ENCODE measurements around the gene SYTL3. TPM values are rescaled to one million over a fixed set of nuclear protein-coding genes. Genes with fewer than 3 reads are reported as not detected.
"Not testable (repeated sequence)": the region's sequence is repeated elsewhere in the genome, so short reads cannot be mapped to it uniquely, and the experiment has no call there.

Gene SYTL3
- total RNA-seq, 3 donors from 2014 or later (not counting 1 experiment from before 2014, with no cell fraction given) = 84.1 to 143 (median 89.0) TPM

DNA sequence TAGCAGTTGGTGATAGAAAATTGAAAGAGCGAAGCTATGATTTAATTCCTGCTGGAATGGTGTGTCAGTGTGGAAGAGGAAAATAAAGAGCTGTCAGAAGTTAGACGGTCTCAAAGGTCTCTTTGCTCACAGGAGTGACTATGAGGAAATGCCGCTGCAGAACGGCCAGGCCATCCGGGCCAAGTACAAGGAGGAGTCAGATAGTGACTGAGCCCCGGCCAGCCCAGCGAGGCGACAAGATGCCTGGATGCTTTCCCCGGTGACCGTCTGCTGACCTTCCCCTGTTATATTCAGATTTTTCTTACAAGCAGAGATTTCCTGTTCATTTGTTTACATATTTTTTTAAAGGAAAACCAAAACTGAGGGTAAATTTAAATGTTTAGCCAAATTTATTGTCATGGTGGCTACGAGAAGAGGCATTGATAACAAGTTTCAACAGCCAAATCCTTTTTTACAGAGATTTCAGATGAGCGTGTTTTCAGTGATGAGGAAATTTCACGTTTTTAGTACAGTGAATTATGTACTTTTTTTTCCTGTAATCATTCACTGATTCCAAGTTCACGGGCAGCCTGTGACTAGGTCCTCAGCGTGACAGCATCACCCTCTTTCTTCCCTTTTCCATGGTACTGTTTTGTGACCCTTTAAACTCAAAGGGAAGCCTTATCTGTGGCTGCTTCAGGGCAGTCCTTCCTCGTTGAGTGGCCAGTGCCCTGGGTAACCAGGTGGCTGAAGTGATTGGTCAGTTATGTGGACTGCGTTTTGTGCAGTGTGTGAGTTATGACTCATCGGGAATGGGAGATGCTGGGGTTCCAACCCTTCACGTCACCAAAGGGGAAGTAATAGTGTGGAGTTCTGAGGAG is 17.9 kb upstream of the SYTL3 start:
- H3K4me1 ChIP-seq (ENCODE audit: control insufficient read depth, insufficient read depth, low read length) = peaks cover 20% of the 10 kb centered on the region
- Mint-ChIP-seq H3K4me3 (no peak overlapping the region), H3K27ac (peak overlapping the region; percentile 71 to 91), H3K9me3 (peaks cover 2 to 3% of the 10 kb centered on the region in 2 donors), H3K27me3 (ENCODE audit: low read depth in 2 of 2) (no peaks in the 10 kb centered on the region), H3K4me1 (peaks cover 56 to 62% of the 10 kb centered on the region in 2 donors), H3K36me3 (peaks cover 18% of the 10 kb centered on the region)
- TF ChIP-seq, protein P1, sequence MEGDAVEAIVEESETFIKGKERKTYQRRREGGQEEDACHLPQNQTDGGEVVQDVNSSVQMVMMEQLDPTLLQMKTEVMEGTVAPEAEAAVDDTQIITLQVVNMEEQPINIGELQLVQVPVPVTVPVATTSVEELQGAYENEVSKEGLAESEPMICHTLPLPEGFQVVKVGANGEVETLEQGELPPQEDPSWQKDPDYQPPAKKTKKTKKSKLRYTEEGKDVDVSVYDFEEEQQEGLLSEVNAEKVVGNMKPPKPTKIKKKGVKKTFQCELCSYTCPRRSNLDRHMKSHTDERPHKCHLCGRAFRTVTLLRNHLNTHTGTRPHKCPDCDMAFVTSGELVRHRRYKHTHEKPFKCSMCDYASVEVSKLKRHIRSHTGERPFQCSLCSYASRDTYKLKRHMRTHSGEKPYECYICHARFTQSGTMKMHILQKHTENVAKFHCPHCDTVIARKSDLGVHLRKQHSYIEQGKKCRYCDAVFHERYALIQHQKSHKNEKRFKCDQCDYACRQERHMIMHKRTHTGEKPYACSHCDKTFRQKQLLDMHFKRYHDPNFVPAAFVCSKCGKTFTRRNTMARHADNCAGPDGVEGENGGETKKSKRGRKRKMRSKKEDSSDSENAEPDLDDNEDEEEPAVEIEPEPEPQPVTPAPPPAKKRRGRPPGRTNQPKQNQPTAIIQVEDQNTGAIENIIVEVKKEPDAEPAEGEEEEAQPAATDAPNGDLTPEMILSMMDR (IDR thresholded peaks at IDR 0.05) = no peak
- 83% methylated on average over 19 of the region's 19 CpGs for WGBS (ENCODE audit: insufficient coverage)
- no peak overlapping the region for H3K4me3 ChIP-seq (ENCODE audit: low read length)
- ATAC-seq (peak in 1 of 3 donors; percentile 50), DNase-seq (no peak)
- H3K36me3 ChIP-seq (ENCODE audit: control insufficient read depth, insufficient read depth, low read length) = peaks cover 72% of the 10 kb centered on the region
- no peaks in the 10 kb centered on the region for H3K9me3 ChIP-seq (ENCODE audit: control insufficient read depth, insufficient read depth, low read length)
- H3K27me3 ChIP-seq (ENCODE audit: control insufficient read depth, insufficient read depth, low read length) = no peaks in the 10 kb centered on the region
- H3K27ac ChIP-seq (ENCODE audit: low read length) = no peak overlapping the region
- intact Hi-C loops (cut with micrococcal nuclease) = no loop called here

GRCh38 chr6:158632538-158633119 is 17.2 kb upstream of the SYTL3 start:
- H3K4me3 Mint-ChIP-seq; H3K27me3 Mint-ChIP-seq (ENCODE audit: low read depth in 2 of 2); H3K27ac ChIP-seq (ENCODE audit: low read length); H3K4me3 ChIP-seq (ENCODE audit: low read length); H3K27me3 ChIP-seq (ENCODE audit: control insufficient read depth, insufficient read depth, low read length); ATAC-seq; intact Hi-C loops (cut with micrococcal nuclease); DNase-seq; H3K9me3 ChIP-seq (ENCODE audit: control insufficient read depth, insufficient read depth, low read length); H3K9me3 Mint-ChIP-seq: not testable (repeated sequence)
- peaks cover 20% of the 10 kb centered on the region for H3K36me3 Mint-ChIP-seq
- WGBS (ENCODE audit: insufficient coverage) = 98% methylated on average over 3 of the region's 3 CpGs
- peak overlapping the region; percentile 71 to 91 for H3K27ac Mint-ChIP-seq
- Histone ChIP-seq H3K36me3 (ENCODE audit: control insufficient read depth, insufficient read depth, low read length) (peaks cover 73% of the 10 kb centered on the region), H3K4me1 (ENCODE audit: control insufficient read depth, insufficient read depth, low read length) (peaks cover 20% of the 10 kb centered on the region)
- H3K4me1 Mint-ChIP-seq = peaks cover 55 to 62% of the 10 kb centered on the region in 2 donors

DNA sequence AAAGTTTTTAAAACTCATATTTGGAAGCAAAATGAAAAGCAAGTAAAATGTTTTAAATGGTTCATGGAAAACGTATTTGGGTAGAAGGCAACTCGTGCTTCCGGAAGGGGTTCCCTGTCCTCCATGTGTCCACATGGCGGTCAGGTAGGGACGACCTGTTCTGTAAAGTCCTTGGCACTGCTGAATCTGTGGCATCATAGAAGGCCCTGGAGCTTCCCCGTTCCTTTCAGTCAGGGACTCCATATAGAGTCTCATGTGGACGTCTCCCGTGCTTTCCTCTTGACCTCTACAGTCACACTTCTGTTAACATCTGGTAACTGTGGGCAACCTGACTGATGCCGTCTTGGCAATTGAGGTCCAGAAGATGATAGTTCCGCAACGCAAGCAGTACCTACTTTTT is 16.7 kb upstream of the SYTL3 start:
- H3K27ac Mint-ChIP-seq = peak overlapping the region; percentile 71 to 91
- Histone ChIP-seq H3K4me1 (ENCODE audit: control insufficient read depth, insufficient read depth, low read length) (peaks cover 20% of the 10 kb centered on the region), H3K27me3 (ENCODE audit: control insufficient read depth, insufficient read depth, low read length) (no peaks in the 10 kb centered on the region), H3K27ac (ENCODE audit: low read length) (no peak overlapping the region), H3K36me3 (ENCODE audit: control insufficient read depth, insufficient read depth, low read length) (peaks cover 70% of the 10 kb centered on the region), H3K4me3 (ENCODE audit: low read length) (no peak overlapping the region), H3K9me3 (ENCODE audit: control insufficient read depth, insufficient read depth, low read length) (no peaks in the 10 kb centered on the region)
- H3K27me3 Mint-ChIP-seq (ENCODE audit: low read depth in 2 of 2) = no peaks in the 10 kb centered on the region
- H3K4me1 Mint-ChIP-seq = peaks cover 50 to 58% of the 10 kb centered on the region in 2 donors
- no peaks in the 10 kb centered on the region for H3K9me3 Mint-ChIP-seq
- 85% methylated on average over 11 of the region's 11 CpGs for WGBS (ENCODE audit: insufficient coverage)
- TF ChIP-seq, protein P1 (IDR thresholded peaks at IDR 0.05) = no peak
- intact Hi-C loops (cut with micrococcal nuclease) = no loop called here
- no peak for DNase-seq
- peaks cover 20% of the 10 kb centered on the region for H3K36me3 Mint-ChIP-seq
- ATAC-seq = peak in 1 of 3 donors; percentile 25
- no peak overlapping the region for H3K4me3 Mint-ChIP-seq

GRCh38 chr6:158634695-158635426 is 15.0 kb upstream of the SYTL3 start:
- DNase-seq (peak in 1 of 2 donors; percentile 57), ATAC-seq (peak in 1 of 3 donors; percentile 45)
- H3K27me3 Mint-ChIP-seq (ENCODE audit: low read depth in 2 of 2) = no peaks in the 10 kb centered on the region
- no peaks in the 10 kb centered on the region for H3K9me3 Mint-ChIP-seq
- no peaks in the 10 kb centered on the region for H3K27me3 ChIP-seq (ENCODE audit: control insufficient read depth, insufficient read depth, low read length)
- no peak overlapping the region for H3K4me3 ChIP-seq (ENCODE audit: low read length)
- intact Hi-C loops (cut with micrococcal nuclease) = no loop called here
- WGBS (ENCODE audit: insufficient coverage) = 42% methylated on average over 2 of the region's 6 CpGs
- peak overlapping the region; percentile 62 for H3K27ac ChIP-seq (ENCODE audit: low read length)
- TF ChIP-seq, protein P1 (IDR thresholded peaks at IDR 0.05) = no peak
- peaks cover 66% of the 10 kb centered on the region for H3K36me3 ChIP-seq (ENCODE audit: control insufficient read depth, insufficient read depth, low read length)
- H3K36me3 Mint-ChIP-seq = peaks cover 20% of the 10 kb centered on the region
- peaks cover 55 to 61% of the 10 kb centered on the region in 2 donors for H3K4me1 Mint-ChIP-seq
- H3K4me3 Mint-ChIP-seq = no peak overlapping the region
- H3K27ac Mint-ChIP-seq = peak overlapping the region; percentile 80 to 91
- no peaks in the 10 kb centered on the region for H3K9me3 ChIP-seq (ENCODE audit: control insufficient read depth, insufficient read depth, low read length)
- peaks cover 36% of the 10 kb centered on the region for H3K4me1 ChIP-seq (ENCODE audit: control insufficient read depth, insufficient read depth, low read length)
